Left colon (tissue), 2 donors: Measurements from ENCODE around the gene CERS3. TPM values are rescaled to one million over a fixed set of nuclear protein-coding genes. Genes with fewer than 3 reads are reported as not detected.

ENCODE experiments used
- ATAC-seq: fragments of 200-7000 bp; cut with Tn5 transposase; one replicate; pipeline ENCODE4 v1.9.1; 2020; ENCODE audit warnings: mild to moderate bottlenecking, moderate library complexity
- DNase-seq, 2 donors: peaks; one replicate each; pipeline ENCODE4 v3.0.0-alpha.2; 2020
- intact Hi-C, 2 donors: fragments of 100-400 bp; cut with DNase I in 1 of 2; cut with micrococcal nuclease in 1 of 2; formaldehyde crosslinking; loops; one replicate each; pipeline versions ENCODE4 v1.11.2 to v1.14.0; 2022; cut with DNase I, micrococcal nuclease
- total RNA-seq, 2 donors: library from RNA; stranded (reverse); fragmentation: NEBNext Ultra II Directional; extraction: Animal tissue kit (Norgen Biotek cat#: 25700); gene quantifications; one replicate each; pipeline ENCODE4 v1.2.1, GENCODE V29; 2021
- donor health status: DM: no; HTN: no; CAD: no.
- donor health status: DM: yes; HTN: yes; CAD: no.

The CERS3 gene
- total RNA-seq, 2 donors from 2014 or later = not detected

DNA sequence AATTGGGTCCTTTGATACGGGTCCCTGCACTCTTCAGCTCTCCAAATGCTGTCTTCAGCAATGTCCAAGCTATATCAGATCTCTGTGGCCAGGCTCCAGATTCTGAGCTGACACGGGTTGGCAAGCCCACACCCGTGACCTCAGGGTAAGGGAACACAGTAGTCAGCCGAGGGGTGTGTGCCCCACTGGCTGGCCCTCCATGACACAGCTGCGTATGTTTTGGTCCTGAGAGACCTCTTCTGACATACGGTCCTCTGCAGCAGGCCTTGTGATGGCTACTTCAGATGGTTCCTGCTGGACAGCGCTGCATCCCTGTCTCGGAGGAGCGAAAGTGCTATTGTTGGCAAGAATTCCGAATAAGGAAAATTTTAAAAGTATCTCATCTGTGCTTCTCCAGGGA, 101.8 kb downstream of the CERS3 start:
- ATAC-seq (no peak), DNase-seq (no peak)
- intact Hi-C loops = no loop called here

DNA sequence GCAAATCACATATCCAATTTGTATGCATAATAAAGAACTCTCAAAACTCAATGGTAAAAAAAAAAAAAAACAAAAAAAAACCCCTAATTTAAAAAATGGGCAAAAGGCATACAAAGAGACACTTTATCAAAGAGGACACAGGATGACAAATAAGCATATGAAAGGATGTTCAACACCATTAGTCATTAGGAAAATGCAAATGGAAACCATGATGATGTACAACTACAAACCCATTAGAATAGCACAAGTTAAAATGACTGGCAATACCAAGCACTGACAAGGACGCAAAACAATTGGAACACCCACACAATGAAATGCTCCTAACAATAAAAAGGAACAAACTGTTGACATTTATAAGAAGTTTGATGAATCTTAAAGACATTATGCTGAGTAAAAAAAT, 123.6 kb downstream of the CERS3 start:
- ATAC-seq (no peak), DNase-seq (no peak)
- intact Hi-C loops = no loop called here

DNA sequence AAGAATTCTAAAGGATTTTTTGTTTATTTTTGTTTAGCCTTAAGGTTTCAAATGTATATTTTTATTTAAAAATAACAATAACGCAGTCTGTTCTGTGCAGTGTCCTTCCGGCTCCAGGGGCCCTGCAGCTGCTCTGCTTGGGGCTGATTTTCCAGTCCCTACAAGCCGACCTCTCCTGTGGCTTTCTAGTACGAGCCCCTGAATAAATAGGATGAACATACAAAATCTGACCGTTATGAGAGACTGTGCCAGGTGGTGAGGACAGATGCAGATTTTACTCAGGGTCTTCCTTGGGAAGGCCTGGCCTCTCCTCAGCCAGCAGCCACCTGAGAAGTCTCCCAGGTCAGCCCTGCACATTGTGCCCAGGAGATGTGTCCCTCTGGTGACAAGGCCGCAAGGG, 127.8 kb downstream of the CERS3 start:
- no peak for DNase-seq
- no peak for ATAC-seq
- intact Hi-C loops = no loop called here

DNA sequence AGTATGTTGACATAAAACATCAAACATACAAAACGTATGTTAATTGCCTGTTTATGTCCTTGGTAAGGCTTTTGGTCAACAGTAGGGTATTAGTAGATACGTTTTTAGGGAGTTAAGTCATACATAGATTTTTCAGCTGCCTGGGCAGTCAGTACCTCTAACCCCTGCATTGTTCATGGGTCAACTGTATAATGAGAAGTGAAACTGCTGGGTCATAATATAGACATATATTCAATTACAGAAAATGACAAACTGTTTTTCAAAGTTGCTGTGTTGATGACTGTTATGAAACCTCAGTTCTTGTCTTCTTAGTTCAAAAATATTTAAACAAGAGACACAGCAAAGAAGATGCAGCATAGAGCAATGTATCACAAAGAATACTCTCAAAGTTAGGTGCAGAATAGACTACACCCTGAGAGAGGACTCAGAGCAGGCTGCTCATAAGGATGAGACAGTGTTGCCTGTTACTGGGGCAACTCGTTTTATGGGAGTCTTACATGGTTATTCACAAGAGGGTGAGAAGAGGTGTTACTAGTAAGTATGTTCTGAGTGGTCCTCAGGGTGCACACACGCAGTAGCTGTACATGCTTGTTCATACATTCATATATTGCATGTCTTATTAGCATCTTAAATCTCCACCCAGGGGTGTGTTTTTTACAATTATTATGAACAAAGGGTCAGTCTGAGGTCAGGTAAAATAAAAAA, 133.9 kb downstream of the CERS3 start:
- ATAC-seq (no peak), DNase-seq (no peak)
- intact Hi-C loops = no loop called here

DNA sequence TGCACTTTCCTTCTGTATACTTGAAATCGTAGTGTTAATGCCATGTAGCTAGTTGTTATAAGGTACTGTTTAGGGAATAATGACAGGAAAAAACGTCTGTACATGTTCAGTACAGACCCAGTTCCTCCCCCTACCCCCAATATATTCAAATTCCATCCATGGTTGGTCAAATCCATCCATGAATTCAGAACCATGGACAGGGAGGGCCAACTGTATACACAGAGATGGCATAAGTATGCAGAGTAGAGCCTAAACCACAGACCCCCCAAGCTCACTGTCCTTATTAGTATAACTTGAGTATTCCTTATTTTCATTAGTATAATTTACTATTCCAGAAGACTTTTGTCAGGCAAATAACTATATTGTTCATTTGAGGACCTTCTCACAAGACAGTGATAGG, 135.7 kb downstream of the CERS3 start:
- intact Hi-C loops = no loop called here
- no peak for ATAC-seq

DNA sequence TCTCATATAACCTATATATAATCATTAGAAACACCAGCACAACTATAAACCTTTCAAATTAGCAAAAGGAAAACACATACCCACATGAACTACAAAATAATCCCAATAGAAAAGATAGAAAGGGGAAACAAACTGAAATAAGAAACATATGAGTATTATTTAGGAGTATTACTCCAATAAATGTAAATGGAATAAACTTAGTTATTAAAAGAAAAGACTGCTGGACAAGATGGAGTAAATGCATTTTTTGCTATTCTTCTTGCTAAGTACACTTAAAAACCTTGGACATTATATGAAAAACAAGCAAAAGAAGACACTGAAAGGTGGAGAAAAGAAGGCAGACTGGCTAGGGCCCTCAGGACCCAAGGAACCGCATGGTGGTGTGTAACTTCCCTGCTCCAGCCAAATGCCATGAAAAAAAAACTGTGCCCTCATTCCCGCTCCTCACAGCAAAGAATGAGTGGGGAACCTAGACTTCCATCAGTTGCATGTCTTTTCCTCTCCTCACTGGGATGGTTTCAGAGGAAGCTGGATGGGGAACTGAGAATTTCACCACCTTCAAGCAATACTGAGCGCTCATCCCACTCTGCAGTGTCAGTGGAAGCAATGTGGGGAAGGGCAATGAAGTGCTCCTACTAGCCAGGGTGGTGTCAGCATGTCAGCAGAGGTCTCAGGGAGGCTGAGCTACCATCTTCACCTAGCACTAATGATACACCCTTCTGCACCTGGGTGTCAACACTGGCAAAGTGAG, 143.3 kb downstream of the CERS3 start:
- no peak for DNase-seq
- intact Hi-C loops = no loop called here
- ATAC-seq = no peak

More for the DNA sequence above, 135.7 kb downstream of the CERS3 start:
- DNase-seq = no peak

DNA sequence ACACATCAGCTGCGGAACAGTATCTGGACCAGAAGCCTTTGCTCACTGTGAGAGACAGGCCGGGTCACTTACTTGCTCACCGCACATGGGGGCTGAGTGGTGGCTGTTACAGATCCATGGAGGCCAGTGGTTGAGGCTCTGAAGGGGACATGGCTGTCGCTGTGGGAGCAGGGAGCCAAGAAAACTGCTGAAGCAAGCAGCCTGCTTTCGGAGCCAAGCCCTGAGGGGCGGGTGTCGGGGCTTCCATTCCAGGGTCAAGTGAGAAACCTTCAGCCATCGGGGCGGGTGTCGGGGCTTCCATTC, 144.7 kb downstream of the CERS3 start:
- DNase-seq = no peak
- ATAC-seq = no peak
- intact Hi-C loops = no loop called here

DNA sequence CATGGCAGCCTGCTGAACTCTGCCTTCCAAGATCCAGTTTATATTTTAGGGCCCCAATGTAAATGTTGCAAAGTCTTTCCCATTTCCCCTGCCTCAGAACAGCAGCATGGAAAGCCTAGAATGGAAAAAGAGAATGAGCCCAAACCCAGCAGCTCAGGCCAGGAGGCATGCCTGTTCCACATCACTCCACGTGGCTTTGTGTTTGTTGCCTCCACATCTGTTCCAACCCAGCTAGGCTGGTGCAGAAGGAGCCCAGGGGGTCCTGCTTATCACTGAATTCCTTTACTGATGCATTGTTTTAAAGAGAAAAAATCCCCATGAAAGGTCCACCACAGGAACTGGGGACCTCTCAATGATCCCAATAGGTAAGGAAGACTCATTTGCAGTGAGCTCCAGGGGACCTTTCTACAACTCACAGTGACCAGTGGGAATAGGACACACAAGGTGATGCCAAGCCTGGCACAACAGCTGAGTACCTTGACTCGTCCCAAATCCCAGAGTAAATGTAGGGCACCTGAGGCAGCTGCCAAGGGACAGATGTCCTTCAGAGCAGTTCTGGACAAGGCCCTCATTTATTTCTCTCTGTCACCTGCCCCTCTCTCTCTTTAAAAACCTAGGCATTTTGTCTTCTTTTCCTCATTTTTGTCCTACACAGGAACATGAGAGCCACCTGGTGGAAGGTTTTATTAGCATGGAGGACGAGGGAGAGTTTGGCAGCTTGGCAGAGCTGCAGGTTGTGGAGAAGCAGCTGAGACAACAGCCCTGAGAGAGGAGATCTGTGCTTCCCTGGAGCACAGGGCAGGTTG, 145.2 kb downstream of the CERS3 start:
- intact Hi-C loops = no loop called here
- DNase-seq = peak in 1 of 2 donors; percentile 22
- ATAC-seq = peak; percentile 54

DNA sequence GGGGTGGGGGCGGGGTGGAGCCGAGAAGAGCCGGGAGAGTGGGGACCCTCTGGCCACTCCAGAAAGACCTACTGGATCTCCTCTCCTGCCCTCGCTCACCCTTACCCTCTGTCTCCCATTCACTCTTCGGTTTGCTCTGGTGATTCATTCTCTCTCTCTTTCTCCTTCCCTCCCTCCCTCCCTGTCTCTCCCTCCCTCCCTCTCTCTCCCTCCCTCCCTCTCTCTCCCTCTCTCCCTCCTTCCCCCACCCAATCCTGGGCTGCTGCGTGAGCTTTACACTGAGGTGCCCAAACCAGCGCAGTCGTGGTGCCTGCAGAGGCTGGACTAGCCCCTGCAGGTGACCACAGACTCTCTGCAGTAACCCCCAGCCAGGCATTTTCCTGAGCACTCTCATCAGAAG, 154.8 kb downstream of the CERS3 start:
- intact Hi-C loops = no loop called here
- ATAC-seq = no peak
- no peak for DNase-seq

DNA sequence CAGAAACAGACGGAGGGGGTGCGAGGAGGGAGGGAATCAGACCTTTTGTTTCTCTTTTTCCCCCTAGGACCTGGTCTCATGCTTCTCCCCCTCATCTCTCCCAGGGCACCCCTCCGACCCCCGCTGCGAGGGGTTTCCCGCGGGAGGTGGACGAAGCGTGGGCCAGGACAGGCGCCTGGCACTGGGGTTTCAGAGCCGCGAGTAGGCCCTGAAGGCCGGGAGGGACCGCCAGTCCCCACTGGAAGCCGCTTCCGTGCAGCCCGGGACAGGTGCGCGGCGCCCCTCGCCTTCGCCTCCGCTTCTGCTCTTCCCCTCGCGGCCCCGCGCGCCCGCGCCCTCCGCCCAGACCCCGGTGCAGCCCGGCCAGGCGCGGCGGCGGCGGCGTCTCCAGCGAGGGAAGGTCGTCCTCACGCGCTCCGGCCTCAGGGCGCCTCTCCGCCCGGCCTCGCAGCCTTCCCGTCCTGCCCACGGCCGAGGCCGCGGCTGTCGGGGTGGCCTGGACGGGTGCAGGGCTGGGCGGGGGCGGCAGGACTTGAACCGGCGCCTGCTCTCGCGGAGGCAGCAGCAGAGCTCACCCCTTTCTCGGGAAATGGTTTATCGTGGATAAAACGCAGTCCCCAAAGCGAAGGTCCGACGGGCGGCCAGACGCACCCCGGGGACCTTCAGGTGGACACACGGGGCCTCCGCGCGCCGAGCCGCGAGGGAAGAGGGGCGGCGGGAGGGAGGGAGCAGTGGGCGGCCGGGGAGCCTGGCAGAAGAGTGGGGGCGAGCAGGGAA, 155.4 kb downstream of the CERS3 start:
- intact Hi-C loops = no loop called here
- no peak for DNase-seq
- no peak for ATAC-seq

DNA sequence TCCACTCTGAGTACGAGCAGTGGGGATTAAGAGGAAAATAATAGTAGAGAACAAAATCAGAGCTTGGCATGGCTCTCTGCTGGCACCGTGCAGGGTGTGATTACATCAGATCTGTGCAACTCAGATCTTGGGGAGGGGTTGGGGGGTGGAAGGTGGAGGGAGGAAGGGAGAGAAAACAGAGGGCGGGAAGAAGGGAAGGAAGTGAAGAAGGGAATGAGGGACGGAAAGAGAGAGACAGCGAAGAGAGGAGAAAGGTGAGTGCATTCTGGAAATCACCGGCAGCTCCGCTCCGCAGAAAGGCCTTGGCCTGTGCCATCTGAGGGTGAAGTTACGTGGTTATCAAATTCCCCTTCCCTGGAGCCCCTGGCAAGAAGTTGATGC, 156.0 kb downstream of the CERS3 start:
- DNase-seq (no peak), ATAC-seq (no peak)
- intact Hi-C loops = no loop called here

DNA sequence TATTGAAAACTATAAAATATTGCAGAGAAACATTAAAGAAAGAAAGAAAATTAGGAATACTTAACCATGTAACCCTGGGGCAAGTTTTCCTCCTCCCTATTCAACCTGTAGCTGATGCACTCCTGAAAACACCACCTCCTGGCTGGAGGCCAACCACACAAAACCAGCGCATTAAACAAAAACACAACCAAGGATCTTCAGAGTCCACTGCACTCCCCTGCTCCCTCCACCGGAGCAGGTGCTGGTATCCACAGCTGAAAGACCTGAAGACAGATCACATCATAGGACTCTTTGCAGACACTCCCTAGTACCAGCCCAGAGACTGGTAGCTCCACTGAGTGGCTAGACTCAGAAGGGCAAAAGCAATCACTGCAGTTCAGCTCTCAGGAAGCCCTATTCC, 173.4 kb downstream of the CERS3 start:
- ATAC-seq (no peak), DNase-seq (no peak)
- intact Hi-C loops = loop anchor here in 1 of 2 donors (10.0 kb wide), 1 partner anchor 421 kb away; no protein-coding TSS in a partner anchor

DNA sequence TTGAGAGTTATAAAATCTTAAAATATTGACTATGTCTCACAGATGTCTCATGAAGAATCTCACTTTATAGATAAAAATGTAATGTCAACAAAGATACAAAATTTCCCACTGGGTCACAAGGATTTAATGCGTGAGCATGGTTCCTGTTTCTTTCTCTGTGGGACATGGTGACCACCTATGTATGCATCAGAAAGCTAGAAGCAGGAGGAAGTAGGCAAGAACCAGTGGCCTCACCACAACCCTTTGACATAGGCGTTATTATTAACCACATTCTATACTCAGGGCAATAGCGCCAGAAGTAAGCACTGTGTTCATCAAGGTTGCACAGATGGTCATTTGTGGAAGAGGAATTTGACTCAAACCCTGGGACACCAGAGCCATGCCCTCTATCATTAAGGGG, 175.3 kb downstream of the CERS3 start:
- ATAC-seq (no peak), DNase-seq (no peak)
- intact Hi-C loops = loop anchor here in 1 of 2 donors (10.0 kb wide), 1 partner anchor 419 kb away; no protein-coding TSS in a partner anchor

DNA sequence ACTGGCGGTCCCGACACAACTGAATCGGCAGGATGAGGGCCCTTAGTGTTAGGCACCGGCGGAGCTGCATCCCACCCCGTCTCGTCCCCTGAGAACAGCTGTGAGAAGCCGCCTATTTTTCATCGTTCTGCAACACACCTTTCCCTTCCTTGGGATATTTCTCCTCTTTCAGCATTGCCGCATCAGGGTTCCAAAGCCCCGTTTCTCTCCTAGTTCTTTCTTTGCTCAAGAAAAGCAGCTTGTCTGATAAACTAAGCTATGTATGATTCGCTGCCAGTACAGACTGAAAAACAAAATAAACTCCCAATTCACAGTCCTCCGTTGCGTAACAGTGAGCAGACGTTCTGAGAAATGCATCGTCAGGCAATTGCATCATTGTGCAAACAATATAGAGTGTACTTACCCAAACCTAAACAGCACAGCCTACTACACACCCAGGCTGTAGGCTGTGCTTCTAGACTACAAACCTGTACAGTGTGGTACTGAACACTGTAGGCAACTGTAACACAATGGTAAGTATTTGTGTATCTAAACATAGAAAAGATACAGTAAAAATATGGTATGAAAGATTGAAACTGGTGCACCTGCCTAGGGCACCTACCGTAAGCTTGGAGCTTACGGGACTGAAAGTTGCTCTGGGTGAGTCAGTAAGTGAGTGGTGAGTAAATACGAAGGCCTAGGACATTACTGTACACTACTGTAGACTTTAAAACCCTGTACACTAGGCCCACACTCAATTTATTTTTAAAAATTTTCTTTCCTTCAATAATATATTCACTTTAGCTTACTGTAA, 178.1 kb downstream of the CERS3 start:
- peak; percentile 76 for ATAC-seq
- peak in 1 of 2 donors; percentile 52 for DNase-seq
- intact Hi-C loops = loop anchor here in 1 of 2 donors (10.0 kb wide), 1 partner anchor 416 kb away; no protein-coding TSS in a partner anchor
